Omental fat pad (tissue), 4 donors: ENCODE results near the gene NUCB1. TPM values are rescaled to one million over a fixed set of nuclear protein-coding genes. Genes with fewer than 3 reads are reported as not detected.

ENCODE experiments used
- ATAC-seq: fragments of 150-250 bp; one replicate; pipeline ENCODE4 v1.9.1; 2016; ENCODE audit warnings: mild to moderate bottlenecking, moderate library complexity; ENCODE audit not compliant: low FRiP score
- DNase-seq: peaks from one replicate; pipeline ENCODE4 v3.0.0-alpha.2; 2019; ENCODE audit warnings: low spot score
- CTCF ChIP-seq, 3 donors: fragments of 450-650 bp; IDR thresholded peaks; one replicate each; pipeline ENCODE4 v1.5.1; 2016 to 2017; ENCODE audit warnings: antibody characterized with exemption in 3 of 3, mild to moderate bottlenecking in 3 of 3, moderate library complexity in 2 of 3
- total RNA-seq, 4 donors: library from RNA; depleted of rRNA; stranded (reverse); fragments of >200 nt; gene quantifications; one replicate each; pipeline ENCODE4 v1.1.0, GENCODE V29; 2016

NUCB1 gene
- total RNA-seq, 4 donors from 2014 or later: 197 to 280 (median 253) TPM

GRCh38 chr19:48961673-48962028 lies 61.5 kb downstream of the NUCB1 start:
- no peak for DNase-seq
- no peak for ATAC-seq
- TF ChIP-seq CTCF (IDR thresholded peaks at IDR 0.05): no peak

GRCh38 chr19:48962029-48962848 lies 62.1 kb downstream of the NUCB1 start:
- DNase-seq (no peak), ATAC-seq (no peak)
- TF ChIP-seq CTCF (IDR thresholded peaks at IDR 0.05): no peak

GRCh38 chr19:48962849-48963165 lies 62.7 kb downstream of the NUCB1 start:
- ATAC-seq (no peak), DNase-seq (no peak)
- TF ChIP-seq CTCF (IDR thresholded peaks at IDR 0.05): no peak

GRCh38 chr19:48963371-48964204 lies 63.5 kb downstream of the NUCB1 start:
- no peak for TF ChIP-seq CTCF (IDR thresholded peaks at IDR 0.05)
- ATAC-seq (peak; percentile 12), DNase-seq (peak; percentile 79)

GRCh38 chr19:48964205-48965039 lies 64.3 kb downstream of the NUCB1 start:
- no peak for TF ChIP-seq CTCF (IDR thresholded peaks at IDR 0.05)
- DNase-seq (no peak), ATAC-seq (no peak)

- ATAC-seq: peak; percentile 83
- no peak for TF ChIP-seq CTCF (IDR thresholded peaks at IDR 0.05)
- DNase-seq: peak; percentile 99
Measured at GRCh38 chr19:48965040-48965805, 65.1 kb downstream of the NUCB1 start, which contains the start of gene FTL. FTL (plus strand) TSS chr19:48965309; CDS start chr19:48965508, 199 bp downstream.
